GM13977 (cell line): ENCODE measurements around the gene APCS.
A peak's percentile ranks its signal among the peaks of the same experiment; 100 is the strongest.

ENCODE experiments used
- DNase-seq: peaks from one replicate; pipeline ENCODE4 v3.0.0; 2012; ENCODE audit warnings: low spot score
- in situ Hi-C: fragments of 300-500 bp; cut with MboI; formaldehyde crosslinking; loops from one replicate; pipeline ENCODE4 v1.12.0; 2022; ENCODE audit warnings: low sequenced_read_pairs, low pct_unique_long_range_greater_than_20kb, mixed read lengths, inconsistent platforms; ENCODE audit not compliant: unreplicated experiment
- TF ChIP-seq, protein P1 (sequence below): IDR thresholded peaks from 2 replicates; pipeline ENCODE4 v1.5.1; 2012; ENCODE audit warnings: mild to moderate bottlenecking, control low read depth; ENCODE audit not compliant: insufficient read depth; ENCODE audit errors: extremely low read depth, missing control alignments

APCS gene

GRCh38 chr1:159562680-159563079 lies 24.9 kb upstream of the APCS start:
- no peak for DNase-seq
- in situ Hi-C loops: no loop called here
- TF ChIP-seq, protein P1, sequence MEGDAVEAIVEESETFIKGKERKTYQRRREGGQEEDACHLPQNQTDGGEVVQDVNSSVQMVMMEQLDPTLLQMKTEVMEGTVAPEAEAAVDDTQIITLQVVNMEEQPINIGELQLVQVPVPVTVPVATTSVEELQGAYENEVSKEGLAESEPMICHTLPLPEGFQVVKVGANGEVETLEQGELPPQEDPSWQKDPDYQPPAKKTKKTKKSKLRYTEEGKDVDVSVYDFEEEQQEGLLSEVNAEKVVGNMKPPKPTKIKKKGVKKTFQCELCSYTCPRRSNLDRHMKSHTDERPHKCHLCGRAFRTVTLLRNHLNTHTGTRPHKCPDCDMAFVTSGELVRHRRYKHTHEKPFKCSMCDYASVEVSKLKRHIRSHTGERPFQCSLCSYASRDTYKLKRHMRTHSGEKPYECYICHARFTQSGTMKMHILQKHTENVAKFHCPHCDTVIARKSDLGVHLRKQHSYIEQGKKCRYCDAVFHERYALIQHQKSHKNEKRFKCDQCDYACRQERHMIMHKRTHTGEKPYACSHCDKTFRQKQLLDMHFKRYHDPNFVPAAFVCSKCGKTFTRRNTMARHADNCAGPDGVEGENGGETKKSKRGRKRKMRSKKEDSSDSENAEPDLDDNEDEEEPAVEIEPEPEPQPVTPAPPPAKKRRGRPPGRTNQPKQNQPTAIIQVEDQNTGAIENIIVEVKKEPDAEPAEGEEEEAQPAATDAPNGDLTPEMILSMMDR: no peak

- no peak for DNase-seq
- in situ Hi-C loops: no loop called here
- TF ChIP-seq, protein P1: no peak
Measured at GRCh38 chr1:159577446-159577845, 10.2 kb upstream of the APCS start.

GRCh38 chr1:159580340-159580739 lies 7.3 kb upstream of the APCS start:
- DNase-seq: peak; percentile 26
- in situ Hi-C loops: no loop called here
- TF ChIP-seq, protein P1: no peak

DNA sequence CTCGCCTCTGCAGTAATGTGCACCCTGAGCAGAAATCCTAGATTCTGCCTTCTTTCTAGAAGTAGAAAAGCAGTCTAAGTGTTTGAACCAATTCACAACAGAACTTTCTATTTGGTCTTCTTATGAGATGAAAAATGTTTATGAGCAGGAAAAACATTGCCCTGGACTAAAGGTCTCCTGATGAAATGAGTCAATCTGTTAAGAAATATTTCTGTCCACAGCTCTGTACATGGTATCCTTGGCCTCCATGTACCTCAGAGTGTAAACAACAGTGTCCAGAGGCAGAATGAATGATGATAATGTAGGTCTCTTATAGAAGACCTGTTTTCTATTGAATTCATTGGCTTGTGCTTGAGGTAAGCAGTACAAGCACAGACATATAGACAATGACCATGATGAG lies 6.2 kb upstream of the APCS start:
- DNase-seq: no peak
- TF ChIP-seq, protein P1: no peak
- in situ Hi-C loops: no loop called here

- TF ChIP-seq, protein P1: no peak
- in situ Hi-C loops: no loop called here
- no peak for DNase-seq
Measured at GRCh38 chr1:159584536-159584935, 3.1 kb upstream of the APCS start.

DNA sequence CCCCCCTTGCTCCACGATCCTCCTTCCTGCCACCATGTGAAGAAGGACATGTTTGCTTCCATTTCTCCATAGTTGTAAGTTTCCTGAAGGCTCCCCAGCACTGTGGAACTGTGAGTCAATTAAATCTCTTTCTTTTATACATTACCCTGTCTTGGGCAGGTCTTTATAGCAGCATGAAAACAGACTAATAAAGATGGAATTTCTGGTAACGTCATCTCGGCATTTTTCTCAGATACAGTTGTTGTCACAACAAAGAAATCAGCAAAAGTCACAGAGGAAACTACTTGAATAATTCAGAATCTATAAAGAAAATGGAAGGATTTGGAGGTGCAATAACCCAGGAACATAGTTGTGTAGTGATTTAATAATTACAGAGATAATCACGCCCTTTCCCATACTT lies 4.4 kb downstream of the APCS start:
- in situ Hi-C loops: no loop called here
- no peak for DNase-seq
- TF ChIP-seq, protein P1: no peak
